Measurements from ENCODE around the gene HAPLN1. TPM values are rescaled to one million over a fixed set of nuclear protein-coding genes. Genes with fewer than 3 reads are reported as not detected.

The HAPLN1 gene
- polyA plus RNA-seq, 3 donors = 2.9 to 7.3 (median 6.3) TPM

Other genes with a start within 250 kb of the HAPLN1 start
- 100 to 1,000 TPM; 310 to 404 (median 347) TPM for gene VCAN, start 249.1 kb downstream of the HAPLN1 start, polyA plus RNA-seq (ENCODE audit: insufficient read length in 3 of 3)

Data from renal cortex interstitium (tissue), 3 donors.